Body of pancreas (tissue), 4 donors: Measurements from ENCODE around the gene ZNF540. TPM values are rescaled to one million over a fixed set of nuclear protein-coding genes. Genes with fewer than 3 reads are reported as not detected.
A peak's percentile ranks its signal among the peaks of the same experiment; 100 is the strongest.

Source experiments
- ATAC-seq: fragments of 150-250 bp; one replicate; pipeline ENCODE4 v1.9.1; 2016
- DNase-seq, 4 donors: peaks; one replicate each; pipeline ENCODE4 v3.0.0-alpha.2; 2019
- H3K27ac ChIP-seq, 4 donors: fragments of 200-600 bp; sonication (generic); 1 replicate in 3 of 4; 2 replicates in 1 of 4; pipeline versions ENCODE4 v1.5.1 to v1.6.1; 2016 to 2019; ENCODE audit warnings: mild to moderate bottlenecking in 1 of 4, mixed read lengths in 1 of 4, moderate library complexity in 1 of 4
- H3K27me3 ChIP-seq, 2 donors: fragments of 200-600 bp; sonication (generic); one replicate each; pipeline ENCODE4 v1.6.0; 2016; ENCODE audit warnings: mild to moderate bottlenecking in 1 of 2
- H3K36me3 ChIP-seq, 2 donors: fragments of 200-600 bp; sonication (generic); replicated peaks in 1 of 2; 2 replicates each; pipeline ENCODE4 v1.5.1; 2016; ENCODE audit warnings: low read depth in 2 of 2; ENCODE audit not compliant: insufficient read depth in 1 of 2
- H3K4me1 ChIP-seq: fragments of 200-600 bp; sonication (generic); one replicate; pipeline ENCODE4 v1.6.0; 2016
- H3K4me3 ChIP-seq, 2 donors: fragments of 200-600 bp; sonication (generic); 1 replicate in 1 of 2; 2 replicates in 1 of 2; pipeline ENCODE4 v1.5.1; 2016 to 2019
- H3K9me3 ChIP-seq, 3 donors: fragments of 200-600 bp; sonication (generic); 1 replicate in 2 of 3; 2 replicates in 1 of 3; pipeline ENCODE4 v1.5.1; 2016
- POLR2A ChIP-seq, 3 donors: fragments of 450-650 bp; IDR thresholded peaks; one replicate each; pipeline ENCODE4 v1.6.1; 2016; ENCODE audit warnings: antibody characterized with exemption in 3 of 3, mild to moderate bottlenecking in 2 of 3
- WGBS, 2 donors: methylation state at CpG; one replicate each; pipeline ENCODE4 v1.1.5; 2017; 5-methylcytosine and 5-hydroxymethylcytosine counted together
- intact Hi-C: fragments of 100-400 bp; cut with DNase I; formaldehyde crosslinking; loops from one replicate; pipeline ENCODE4 v1.15.1; 2023
- total RNA-seq, 2 donors: library from RNA; depleted of rRNA; stranded (reverse); fragments of >200 nt; gene quantifications; one replicate each; pipeline ENCODE4 v1.1.0, GENCODE V29; 2016
- TF ChIP-seq, protein P1 (sequence below), 7 experiments: fragments of 450-650 bp in 4 of 7; fragments of 200-600 bp in 3 of 7; sonication (generic) in 3 of 7; IDR thresholded peaks; one replicate each; pipeline ENCODE4 v1.5.1; 2016 to 2019; ENCODE audit warnings: antibody characterized with exemption in 7 of 7

Gene ZNF540
- total RNA-seq, 2 donors from 2014 or later = 2.6 to 6.5 TPM

- intact Hi-C loops = no loop called here
- H3K27me3 ChIP-seq = no peaks in the 10 kb centered on the region
- peaks cover 0 to 80% (median 21%) of the 10 kb centered on the region in 3 donors for H3K9me3 ChIP-seq
- ATAC-seq (no peak), DNase-seq (no peak)
- H3K36me3 ChIP-seq = peaks cover 11 to 19% of the 10 kb centered on the region in 2 donors
- no peaks in the 10 kb centered on the region for H3K4me1 ChIP-seq
- no peak overlapping the region for H3K4me3 ChIP-seq
- TF ChIP-seq, protein P1, sequence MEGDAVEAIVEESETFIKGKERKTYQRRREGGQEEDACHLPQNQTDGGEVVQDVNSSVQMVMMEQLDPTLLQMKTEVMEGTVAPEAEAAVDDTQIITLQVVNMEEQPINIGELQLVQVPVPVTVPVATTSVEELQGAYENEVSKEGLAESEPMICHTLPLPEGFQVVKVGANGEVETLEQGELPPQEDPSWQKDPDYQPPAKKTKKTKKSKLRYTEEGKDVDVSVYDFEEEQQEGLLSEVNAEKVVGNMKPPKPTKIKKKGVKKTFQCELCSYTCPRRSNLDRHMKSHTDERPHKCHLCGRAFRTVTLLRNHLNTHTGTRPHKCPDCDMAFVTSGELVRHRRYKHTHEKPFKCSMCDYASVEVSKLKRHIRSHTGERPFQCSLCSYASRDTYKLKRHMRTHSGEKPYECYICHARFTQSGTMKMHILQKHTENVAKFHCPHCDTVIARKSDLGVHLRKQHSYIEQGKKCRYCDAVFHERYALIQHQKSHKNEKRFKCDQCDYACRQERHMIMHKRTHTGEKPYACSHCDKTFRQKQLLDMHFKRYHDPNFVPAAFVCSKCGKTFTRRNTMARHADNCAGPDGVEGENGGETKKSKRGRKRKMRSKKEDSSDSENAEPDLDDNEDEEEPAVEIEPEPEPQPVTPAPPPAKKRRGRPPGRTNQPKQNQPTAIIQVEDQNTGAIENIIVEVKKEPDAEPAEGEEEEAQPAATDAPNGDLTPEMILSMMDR (IDR thresholded peaks at IDR 0.05) = no peak
- TF ChIP-seq POLR2A (IDR thresholded peaks at IDR 0.05) = no peak
- H3K27ac ChIP-seq = no peak overlapping the region
These were observed 29.4 kb upstream of the ZNF540 start for GRCh38 chr19:37565370-37565669.

DNA sequence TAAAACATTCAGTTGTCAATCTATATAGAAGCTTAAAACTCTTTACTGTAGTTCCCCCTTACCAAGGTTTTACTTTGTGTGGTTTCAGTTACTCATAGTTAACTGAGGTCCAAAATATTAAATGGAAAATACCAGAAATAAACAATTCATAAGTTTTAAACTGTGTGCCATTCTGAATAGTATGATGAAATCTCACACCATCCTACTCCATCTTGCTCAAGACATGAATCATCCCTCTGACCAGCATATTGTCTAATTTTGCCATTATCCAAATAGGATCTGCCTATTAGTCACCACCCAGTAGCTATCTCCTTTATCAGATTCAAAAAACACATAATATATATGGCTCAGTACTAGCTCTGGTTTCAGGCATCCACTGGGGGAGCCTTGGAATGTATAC, 22.5 kb upstream of the ZNF540 start:
- intact Hi-C loops = no loop called here
- Histone ChIP-seq H3K36me3 (peaks cover 0 to 3% of the 10 kb centered on the region in 2 donors), H3K27me3 (no peaks in the 10 kb centered on the region), H3K27ac (no peak overlapping the region), H3K4me1 (no peaks in the 10 kb centered on the region), H3K4me3 (no peak overlapping the region), H3K9me3 (peaks cover 0 to 69% (median 8%) of the 10 kb centered on the region in 3 donors)
- ATAC-seq (no peak), DNase-seq (no peak)
- TF ChIP-seq POLR2A (IDR thresholded peaks at IDR 0.05) = no peak
- TF ChIP-seq, protein P1 (IDR thresholded peaks at IDR 0.05) = no peak

- Histone ChIP-seq H3K27ac (no peak overlapping the region), H3K9me3 (peaks cover 0 to 81% (median 5%) of the 10 kb centered on the region in 3 donors), H3K4me3 (no peak overlapping the region), H3K27me3 (no peaks in the 10 kb centered on the region), H3K36me3 (peaks cover 23 to 24% of the 10 kb centered on the region in 2 donors), H3K4me1 (no peaks in the 10 kb centered on the region)
- 73% methylated on average over 2 of the region's 2 CpGs for WGBS, 2 donors
- ATAC-seq (no peak), DNase-seq (no peak)
- TF ChIP-seq, protein P1 (IDR thresholded peaks at IDR 0.05) = no peak
- no peak for TF ChIP-seq POLR2A (IDR thresholded peaks at IDR 0.05)
- intact Hi-C loops = no loop called here
These were observed 11.3 kb upstream of the ZNF540 start for GRCh38 chr19:37583340-37583739.

DNA sequence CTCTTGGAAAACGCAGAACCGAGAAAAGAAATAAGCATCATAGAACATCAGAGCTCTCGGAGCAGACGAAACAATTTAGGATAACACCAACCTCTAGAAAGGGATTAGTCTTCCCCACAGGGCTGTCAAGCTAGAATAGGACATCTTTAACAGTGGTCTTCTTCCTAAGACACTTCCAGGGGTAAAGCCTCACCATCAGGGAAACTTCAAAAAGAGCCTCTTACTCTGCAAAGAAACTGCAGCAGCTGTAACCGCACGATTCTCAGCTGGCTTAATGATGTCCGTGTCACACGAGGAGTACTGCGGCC, 726 bp upstream of the ZNF540 start:
- ATAC-seq (no peak), DNase-seq (no peak)
- Histone ChIP-seq H3K4me1 (peaks cover 20% of the 10 kb centered on the region), H3K27ac (peak overlapping the region; percentile 88 to 97 (median 95)), H3K4me3 (peak overlapping the region; percentile 44 to 58), H3K27me3 (no peaks in the 10 kb centered on the region), H3K9me3 (peaks cover 0 to 4% (median 0%) of the 10 kb centered on the region in 3 donors), H3K36me3 (no peaks in the 10 kb centered on the region)
- WGBS, 2 donors = 0 to 2% methylated on average over 9 of the region's 9 CpGs
- TF ChIP-seq, protein P1 (IDR thresholded peaks at IDR 0.05) = no peak
- no peak for TF ChIP-seq POLR2A (IDR thresholded peaks at IDR 0.05)
- intact Hi-C loops = loop anchor here (10.0 kb wide), 1 partner anchor 61 kb away; the partner anchor contains the start of gene ZFP30

DNA sequence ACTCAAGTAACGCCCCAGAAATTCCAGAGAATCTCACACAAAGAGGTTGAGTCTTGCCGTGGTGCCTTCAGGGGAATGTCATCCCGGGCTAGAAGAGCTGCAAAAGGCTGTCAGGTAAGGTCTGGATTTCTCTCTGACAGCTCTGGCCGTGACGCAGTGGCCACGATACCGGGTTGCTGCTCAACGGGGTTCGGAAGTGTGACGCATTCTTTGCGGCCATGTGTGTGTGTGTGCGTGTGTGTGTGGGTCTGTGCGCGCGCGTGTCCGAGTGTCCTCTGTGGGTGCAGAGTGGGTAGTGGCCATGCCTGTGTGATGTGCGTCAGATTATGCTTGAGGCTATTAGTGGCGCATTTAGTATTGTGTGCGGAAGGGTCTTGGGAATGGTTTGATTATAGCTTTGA, 306 bp downstream of the ZNF540 start:
- peak overlapping the region; percentile 88 to 97 (median 95) for H3K27ac ChIP-seq
- H3K27me3 ChIP-seq = no peaks in the 10 kb centered on the region
- intact Hi-C loops = loop anchor here (10.0 kb wide), 1 partner anchor 60 kb away; the partner anchor contains the start of gene ZFP30
- H3K4me1 ChIP-seq = peaks cover 20% of the 10 kb centered on the region
- peak overlapping the region; percentile 44 to 58 for H3K4me3 ChIP-seq
- DNase-seq = peak; percentile 63 to 72 (median 68)
- H3K9me3 ChIP-seq = peaks cover 0 to 6% (median 0%) of the 10 kb centered on the region in 3 donors
- ATAC-seq = peak; percentile 54
- WGBS, 2 donors = 0 to 2% methylated on average over 4 to 20 of the region's 20 CpGs
- peaks cover 0 to 8% of the 10 kb centered on the region in 2 donors for H3K36me3 ChIP-seq
- TF ChIP-seq POLR2A (IDR thresholded peaks at IDR 0.05) = peak in 1 of 3 donors; percentile 28
- TF ChIP-seq, protein P1 (IDR thresholded peaks at IDR 0.05) = no peak
